ENCODE measurements around the gene RFNG.

DNA sequence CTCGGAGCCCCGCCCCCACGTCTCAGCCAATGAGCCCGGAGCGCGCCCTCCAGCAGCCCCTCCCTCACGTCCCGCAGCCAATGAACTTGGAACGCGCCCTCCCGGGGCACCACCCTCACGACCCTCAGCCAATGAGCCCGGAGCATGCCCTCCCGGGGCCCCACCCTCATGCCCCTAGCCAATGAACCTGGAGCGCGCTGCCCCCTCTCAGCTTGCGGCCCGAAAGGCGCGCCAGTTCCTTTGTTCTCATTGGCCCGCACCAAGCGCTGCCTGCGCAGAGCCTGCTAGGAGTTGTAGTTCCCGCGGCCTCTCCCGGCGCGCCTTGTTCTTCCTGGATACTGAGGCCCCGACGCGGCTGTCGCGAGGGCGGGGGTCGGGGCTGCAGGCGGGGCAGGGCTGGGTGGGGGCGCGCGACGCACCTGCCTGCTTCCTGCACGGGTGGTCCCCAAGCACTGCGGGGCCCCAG, 28.6 kb downstream of the RFNG start, which contains the start of gene LRRC45:
- TF ChIP-seq, protein P1, sequence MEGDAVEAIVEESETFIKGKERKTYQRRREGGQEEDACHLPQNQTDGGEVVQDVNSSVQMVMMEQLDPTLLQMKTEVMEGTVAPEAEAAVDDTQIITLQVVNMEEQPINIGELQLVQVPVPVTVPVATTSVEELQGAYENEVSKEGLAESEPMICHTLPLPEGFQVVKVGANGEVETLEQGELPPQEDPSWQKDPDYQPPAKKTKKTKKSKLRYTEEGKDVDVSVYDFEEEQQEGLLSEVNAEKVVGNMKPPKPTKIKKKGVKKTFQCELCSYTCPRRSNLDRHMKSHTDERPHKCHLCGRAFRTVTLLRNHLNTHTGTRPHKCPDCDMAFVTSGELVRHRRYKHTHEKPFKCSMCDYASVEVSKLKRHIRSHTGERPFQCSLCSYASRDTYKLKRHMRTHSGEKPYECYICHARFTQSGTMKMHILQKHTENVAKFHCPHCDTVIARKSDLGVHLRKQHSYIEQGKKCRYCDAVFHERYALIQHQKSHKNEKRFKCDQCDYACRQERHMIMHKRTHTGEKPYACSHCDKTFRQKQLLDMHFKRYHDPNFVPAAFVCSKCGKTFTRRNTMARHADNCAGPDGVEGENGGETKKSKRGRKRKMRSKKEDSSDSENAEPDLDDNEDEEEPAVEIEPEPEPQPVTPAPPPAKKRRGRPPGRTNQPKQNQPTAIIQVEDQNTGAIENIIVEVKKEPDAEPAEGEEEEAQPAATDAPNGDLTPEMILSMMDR (IDR thresholded peaks at IDR 0.05) = no peak
- TF ChIP-seq POLR2A (IDR thresholded peaks at IDR 0.05) = no peak

All from uterus (tissue), 2 donors.